HG03460 (cell line): ENCODE results near the gene ARID5B.
"Not testable (repeated sequence)": the region's sequence is repeated elsewhere in the genome, so short reads cannot be mapped to it uniquely, and the experiment has no call there.

Source experiments
- ATAC-seq: cut with Tn5 transposase; IDR thresholded peaks from one replicate; pipeline ENCODE4 v1.9.1; 2021; ENCODE audit not compliant: unreplicated experiment

ARID5B gene

GRCh38 chr10:62024026-62024701 is 122.7 kb downstream of the ARID5B start:
- no peak for ATAC-seq

GRCh38 chr10:62025134-62025794 is 123.8 kb downstream of the ARID5B start:
- no peak for ATAC-seq

- no peak for ATAC-seq
These were observed 124.7 kb downstream of the ARID5B start for GRCh38 chr10:62025901-62026879.

- ATAC-seq, result no peak
These were observed 126.5 kb downstream of the ARID5B start for GRCh38 chr10:62027841-62028501.

GRCh38 chr10:62028502-62028842 is 127.0 kb downstream of the ARID5B start:
- not testable (repeated sequence) for ATAC-seq

GRCh38 chr10:62029401-62029800 is 127.9 kb downstream of the ARID5B start:
- ATAC-seq, result no peak

GRCh38 chr10:62031507-62031906 is 130.0 kb downstream of the ARID5B start:
- no peak for ATAC-seq

- ATAC-seq, result no peak
These were observed 131.6 kb downstream of the ARID5B start for GRCh38 chr10:62033125-62033524.

GRCh38 chr10:62034096-62034640 is 132.7 kb downstream of the ARID5B start:
- ATAC-seq, result no peak

GRCh38 chr10:62036186-62037081 is 134.9 kb downstream of the ARID5B start:
- ATAC-seq, result no peak

- ATAC-seq, result no peak
These were observed 135.8 kb downstream of the ARID5B start for GRCh38 chr10:62037166-62037831.

- ATAC-seq, result peak; percentile 7
These were observed 136.6 kb downstream of the ARID5B start for GRCh38 chr10:62037890-62038608.

GRCh38 chr10:62038609-62039190 is 137.2 kb downstream of the ARID5B start:
- ATAC-seq, result peak; percentile 44

- no peak for ATAC-seq
These were observed 138.5 kb downstream of the ARID5B start for GRCh38 chr10:62039954-62040353.

- no peak for ATAC-seq
These were observed 139.4 kb downstream of the ARID5B start for GRCh38 chr10:62040881-62041280.

- ATAC-seq, result no peak
These were observed 142.0 kb downstream of the ARID5B start for GRCh38 chr10:62043421-62044021.

GRCh38 chr10:62044566-62044965 is 143.1 kb downstream of the ARID5B start:
- no peak for ATAC-seq
